ENCODE results near the gene PLCB4.
"Not testable (repeated sequence)": the region's sequence is repeated elsewhere in the genome, so short reads cannot be mapped to it uniquely, and the experiment has no call there.

PLCB4 gene

GRCh38 chr20:9368893-9369292 lies 300.0 kb downstream of the PLCB4 start:
- no peak for TF ChIP-seq POLR2A (IDR thresholded peaks at IDR 0.05; ENCODE audit: low read depth, low read length)
- TF ChIP-seq TAF1 (IDR thresholded peaks at IDR 0.05; ENCODE audit: low read depth, low read length): no peak
- no peak for TF ChIP-seq SPI1 (IDR thresholded peaks at IDR 0.05; ENCODE audit: low read depth, low read length)
- no peak for TF ChIP-seq PAX5 (IDR thresholded peaks at IDR 0.05; ENCODE audit: insufficient read depth, low read length, severe bottlenecking)
- no peak for TF ChIP-seq POU2F2 (IDR thresholded peaks at IDR 0.05; ENCODE audit: low read depth, low read length)
- no peak for TF ChIP-seq POLR2AphosphoS5 (IDR thresholded peaks at IDR 0.05; ENCODE audit: low read depth, low read length)
- FAIRE-seq: no peak
- DNase-seq (ENCODE audit: insufficient read length, low spot score): no peak

GRCh38 chr20:9369557-9369956 lies 300.7 kb downstream of the PLCB4 start:
- no peak for FAIRE-seq
- no peak for DNase-seq (ENCODE audit: insufficient read length, low spot score)
- TF ChIP-seq POLR2A (IDR thresholded peaks at IDR 0.05; ENCODE audit: low read depth, low read length): no peak
- TF ChIP-seq PAX5 (IDR thresholded peaks at IDR 0.05; ENCODE audit: insufficient read depth, low read length, severe bottlenecking): no peak
- no peak for TF ChIP-seq POU2F2 (IDR thresholded peaks at IDR 0.05; ENCODE audit: low read depth, low read length)
- no peak for TF ChIP-seq POLR2AphosphoS5 (IDR thresholded peaks at IDR 0.05; ENCODE audit: low read depth, low read length)
- TF ChIP-seq SPI1 (IDR thresholded peaks at IDR 0.05; ENCODE audit: low read depth, low read length): no peak
- TF ChIP-seq TAF1 (IDR thresholded peaks at IDR 0.05; ENCODE audit: low read depth, low read length): no peak

GRCh38 chr20:9374072-9374471 lies 305.2 kb downstream of the PLCB4 start:
- FAIRE-seq: no peak
- no peak for DNase-seq (ENCODE audit: insufficient read length, low spot score)
- no peak for TF ChIP-seq POLR2AphosphoS5 (IDR thresholded peaks at IDR 0.05; ENCODE audit: low read depth, low read length)
- TF ChIP-seq POLR2A (IDR thresholded peaks at IDR 0.05; ENCODE audit: low read depth, low read length): no peak
- TF ChIP-seq SPI1 (IDR thresholded peaks at IDR 0.05; ENCODE audit: low read depth, low read length): no peak
- no peak for TF ChIP-seq TAF1 (IDR thresholded peaks at IDR 0.05; ENCODE audit: low read depth, low read length)
- no peak for TF ChIP-seq PAX5 (IDR thresholded peaks at IDR 0.05; ENCODE audit: insufficient read depth, low read length, severe bottlenecking)
- TF ChIP-seq POU2F2 (IDR thresholded peaks at IDR 0.05; ENCODE audit: low read depth, low read length): no peak

- DNase-seq (ENCODE audit: insufficient read length, low spot score): no peak
- no peak for FAIRE-seq
- no peak for TF ChIP-seq POU2F2 (IDR thresholded peaks at IDR 0.05; ENCODE audit: low read depth, low read length)
- TF ChIP-seq PAX5 (IDR thresholded peaks at IDR 0.05; ENCODE audit: insufficient read depth, low read length, severe bottlenecking): no peak
- no peak for TF ChIP-seq SPI1 (IDR thresholded peaks at IDR 0.05; ENCODE audit: low read depth, low read length)
- no peak for TF ChIP-seq POLR2A (IDR thresholded peaks at IDR 0.05; ENCODE audit: low read depth, low read length)
- TF ChIP-seq POLR2AphosphoS5 (IDR thresholded peaks at IDR 0.05; ENCODE audit: low read depth, low read length): no peak
- no peak for TF ChIP-seq TAF1 (IDR thresholded peaks at IDR 0.05; ENCODE audit: low read depth, low read length)
These were observed 305.6 kb downstream of the PLCB4 start for GRCh38 chr20:9374480-9374879.

- DNase-seq (ENCODE audit: insufficient read length, low spot score) (no peak), FAIRE-seq (no peak)
- no peak for TF ChIP-seq PAX5 (IDR thresholded peaks at IDR 0.05; ENCODE audit: insufficient read depth, low read length, severe bottlenecking)
- no peak for TF ChIP-seq POU2F2 (IDR thresholded peaks at IDR 0.05; ENCODE audit: low read depth, low read length)
- TF ChIP-seq TAF1 (IDR thresholded peaks at IDR 0.05; ENCODE audit: low read depth, low read length): no peak
- no peak for TF ChIP-seq POLR2A (IDR thresholded peaks at IDR 0.05; ENCODE audit: low read depth, low read length)
- TF ChIP-seq POLR2AphosphoS5 (IDR thresholded peaks at IDR 0.05; ENCODE audit: low read depth, low read length): no peak
- no peak for TF ChIP-seq SPI1 (IDR thresholded peaks at IDR 0.05; ENCODE audit: low read depth, low read length)
These were observed 306.4 kb downstream of the PLCB4 start for GRCh38 chr20:9375221-9375681.

DNA sequence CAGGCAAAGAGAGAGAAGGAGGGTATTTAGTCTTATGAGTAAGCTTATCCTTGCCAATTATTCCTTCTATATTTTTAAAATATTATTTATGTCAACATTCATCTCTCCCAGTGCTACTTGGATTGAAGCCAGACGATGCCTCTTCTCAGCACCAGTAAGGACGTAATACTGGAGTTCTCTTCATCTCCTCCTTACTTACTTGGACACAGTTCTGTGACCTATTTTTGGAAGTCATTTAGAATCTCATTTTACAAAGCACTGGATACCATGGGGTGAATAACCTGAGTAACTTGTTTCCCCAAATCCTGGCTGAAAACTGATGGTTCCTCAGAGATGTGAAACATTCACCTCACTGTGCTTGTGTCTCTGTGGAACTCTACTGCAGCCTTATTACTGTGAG lies 308.1 kb downstream of the PLCB4 start:
- no peak for FAIRE-seq
- TF ChIP-seq TAF1 (IDR thresholded peaks at IDR 0.05; ENCODE audit: low read depth, low read length) (no peak), POLR2A (IDR thresholded peaks at IDR 0.05; ENCODE audit: low read depth, low read length) (no peak), POLR2AphosphoS5 (IDR thresholded peaks at IDR 0.05; ENCODE audit: low read depth, low read length) (no peak), SPI1 (IDR thresholded peaks at IDR 0.05; ENCODE audit: low read depth, low read length) (no peak), POU2F2 (IDR thresholded peaks at IDR 0.05; ENCODE audit: low read depth, low read length) (no peak), PAX5 (IDR thresholded peaks at IDR 0.05; ENCODE audit: insufficient read depth, low read length, severe bottlenecking) (no peak)
- DNase-seq (ENCODE audit: insufficient read length, low spot score): no peak

- not testable (repeated sequence) for DNase-seq (ENCODE audit: insufficient read length, low spot score); FAIRE-seq
These were observed 316.7 kb downstream of the PLCB4 start for GRCh38 chr20:9385345-9386310.

GRCh38 chr20:9388160-9388812 lies 319.4 kb downstream of the PLCB4 start:
- no peak for FAIRE-seq
- TF ChIP-seq SPI1 (IDR thresholded peaks at IDR 0.05; ENCODE audit: low read depth, low read length) (no peak), PAX5 (IDR thresholded peaks at IDR 0.05; ENCODE audit: insufficient read depth, low read length, severe bottlenecking) (no peak), POLR2A (IDR thresholded peaks at IDR 0.05; ENCODE audit: low read depth, low read length) (no peak), POLR2AphosphoS5 (IDR thresholded peaks at IDR 0.05; ENCODE audit: low read depth, low read length) (no peak), TAF1 (IDR thresholded peaks at IDR 0.05; ENCODE audit: low read depth, low read length) (no peak), POU2F2 (IDR thresholded peaks at IDR 0.05; ENCODE audit: low read depth, low read length) (no peak)
- DNase-seq (ENCODE audit: insufficient read length, low spot score): no peak

GRCh38 chr20:9388813-9389161 lies 319.9 kb downstream of the PLCB4 start:
- TF ChIP-seq POU2F2 (IDR thresholded peaks at IDR 0.05; ENCODE audit: low read depth, low read length): no peak
- no peak for TF ChIP-seq SPI1 (IDR thresholded peaks at IDR 0.05; ENCODE audit: low read depth, low read length)
- no peak for TF ChIP-seq PAX5 (IDR thresholded peaks at IDR 0.05; ENCODE audit: insufficient read depth, low read length, severe bottlenecking)
- TF ChIP-seq POLR2A (IDR thresholded peaks at IDR 0.05; ENCODE audit: low read depth, low read length): no peak
- TF ChIP-seq TAF1 (IDR thresholded peaks at IDR 0.05; ENCODE audit: low read depth, low read length): no peak
- TF ChIP-seq POLR2AphosphoS5 (IDR thresholded peaks at IDR 0.05; ENCODE audit: low read depth, low read length): no peak
- DNase-seq (ENCODE audit: insufficient read length, low spot score) (no peak), FAIRE-seq (no peak)
